Measurements from ENCODE around the gene STKLD1.

The STKLD1 gene

GRCh38 chr9:133345596-133345995, 30.6 kb upstream of the STKLD1 start:
- no peak for DNase-seq (ENCODE audit: low read depth in 2 of 2)

DNA sequence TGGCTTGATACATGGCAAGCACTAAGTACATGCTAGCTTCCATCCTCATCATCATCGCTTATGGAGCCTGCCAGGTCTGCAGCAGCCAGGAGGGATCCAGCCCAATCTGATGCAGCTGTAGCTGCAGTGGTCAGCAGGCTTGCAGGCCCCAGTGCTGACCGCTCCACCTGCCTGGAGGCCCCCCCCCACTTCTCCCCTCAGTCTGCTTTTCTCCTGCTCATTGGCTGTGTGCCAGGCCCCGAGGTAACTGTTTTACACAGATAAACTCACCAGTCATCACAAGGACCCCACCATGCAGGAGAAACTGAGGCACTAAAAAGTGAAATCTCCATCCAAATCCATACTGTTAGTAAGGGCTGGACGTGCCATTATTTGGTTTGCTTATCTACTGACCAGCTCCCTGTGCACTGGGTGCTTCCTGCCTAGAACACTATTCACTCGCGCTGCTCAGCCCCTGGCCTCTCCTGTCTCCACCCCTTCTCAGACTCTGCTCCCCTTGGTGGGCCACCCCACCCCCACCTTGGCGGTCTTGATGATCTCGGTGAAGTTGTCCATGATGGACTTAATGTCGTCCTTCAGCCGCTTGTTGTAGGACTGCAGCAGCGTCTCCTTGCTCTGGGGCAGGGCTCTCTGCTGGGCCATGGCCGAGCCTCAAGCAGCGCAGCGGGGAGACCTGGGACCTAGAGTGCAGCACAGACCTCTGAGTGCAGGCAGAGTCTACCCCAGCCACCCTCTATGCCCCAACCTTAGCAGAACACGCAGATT, 30.0 kb upstream of the STKLD1 start:
- DNase-seq (ENCODE audit: low read depth in 2 of 2), result no peak

- DNase-seq (ENCODE audit: low read depth in 2 of 2), result no peak
These were observed 28.6 kb upstream of the STKLD1 start for GRCh38 chr9:133347515-133347984.

- peak; percentile 88 to 94 for DNase-seq (ENCODE audit: low read depth in 2 of 2)
These were observed 28.0 kb upstream of the STKLD1 start, which contains the start of the genes MED22 and RPL7A for GRCh38 chr9:133347985-133348717. Gene MED22 (minus strand): TSS chr9:133348131. CDS start chr9:133346662, 1,469 bp downstream. Gene RPL7A (plus strand): TSS chr9:133348218. CDS start chr9:133348244, 26 bp downstream.

DNA sequence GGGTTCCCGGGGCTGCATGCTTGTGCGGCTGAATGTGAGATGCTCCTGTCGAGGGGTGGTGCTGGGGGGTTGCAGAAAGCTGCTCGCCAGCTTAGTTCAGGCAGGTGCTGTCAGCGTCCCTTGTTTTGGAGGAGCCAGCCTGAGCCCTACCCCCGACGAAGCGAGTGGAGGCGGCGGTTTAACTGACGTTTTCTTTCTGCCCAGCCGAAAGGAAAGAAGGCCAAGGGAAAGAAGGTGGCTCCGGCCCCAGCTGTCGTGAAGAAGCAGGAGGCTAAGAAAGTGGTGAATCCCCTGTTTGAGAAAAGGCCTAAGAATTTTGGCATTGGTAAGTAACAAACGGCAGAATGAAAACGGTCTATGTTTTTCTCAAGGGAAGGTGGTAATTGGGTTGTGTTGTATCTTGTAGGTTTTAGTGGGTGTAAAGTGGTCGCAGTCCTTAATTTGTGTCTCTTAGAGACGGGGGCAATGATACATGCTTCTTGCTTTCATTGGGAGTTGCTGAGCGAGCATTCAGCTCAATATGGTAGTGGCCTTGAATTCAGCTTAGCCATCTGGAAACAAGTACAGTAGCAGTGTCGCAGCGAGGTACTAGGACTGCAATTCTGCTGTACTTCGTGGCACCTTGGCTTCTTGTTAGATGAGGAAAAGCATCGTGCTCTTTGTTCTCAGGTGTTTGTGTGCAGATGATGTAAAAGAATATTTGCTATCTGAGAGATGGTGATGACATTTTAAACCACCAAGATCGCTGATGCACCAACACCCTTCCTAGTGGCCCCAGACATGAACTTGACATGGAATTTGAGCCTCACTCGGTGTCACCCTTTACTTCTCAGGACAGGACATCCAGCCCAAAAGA, 27.2 kb upstream of the STKLD1 start:
- DNase-seq (ENCODE audit: low read depth in 2 of 2), result no peak

- no peak for DNase-seq (ENCODE audit: low read depth in 2 of 2)
These were observed 26.1 kb upstream of the STKLD1 start for GRCh38 chr9:133349965-133350616.

- DNase-seq (ENCODE audit: low read depth in 2 of 2), result no peak
These were observed 24.6 kb upstream of the STKLD1 start for GRCh38 chr9:133351526-133351907.

- DNase-seq (ENCODE audit: low read depth in 2 of 2), result no peak
These were observed 24.1 kb upstream of the STKLD1 start for GRCh38 chr9:133351908-133352634.

DNA sequence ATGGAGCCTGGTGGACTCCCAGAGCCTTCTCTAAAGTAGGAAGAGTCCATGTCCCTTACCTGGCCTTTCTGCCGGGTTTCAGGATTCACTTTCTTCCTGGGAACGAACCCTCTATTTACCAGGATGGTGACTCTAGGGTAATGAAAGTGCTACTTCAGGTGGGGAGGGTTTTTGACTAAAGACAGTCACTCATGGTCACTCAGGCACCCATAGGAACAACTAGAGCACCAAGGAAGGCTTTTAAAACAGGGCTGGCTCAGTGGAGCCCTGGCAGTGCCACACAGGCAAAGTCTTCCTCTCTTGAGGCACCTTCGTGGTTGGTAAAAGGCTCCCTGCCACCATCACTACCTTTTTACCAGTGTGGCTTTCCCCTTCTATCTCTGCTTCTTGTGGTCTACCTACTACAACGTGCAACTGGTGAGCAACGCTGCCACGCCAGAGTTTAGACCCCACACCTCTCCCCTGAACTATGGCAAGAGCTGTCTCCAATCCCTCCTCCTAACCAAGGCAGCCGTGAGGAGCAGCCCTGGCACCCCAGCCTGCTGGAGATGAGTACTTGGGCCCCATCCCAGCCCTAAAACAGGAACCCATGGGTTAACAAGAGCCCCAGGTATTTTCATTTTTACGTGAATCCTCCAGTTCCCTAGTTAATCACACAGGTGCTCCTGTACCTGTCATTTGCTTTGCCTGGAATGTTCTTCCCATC, 23.4 kb upstream of the STKLD1 start:
- DNase-seq (ENCODE audit: low read depth in 2 of 2), result no peak

- no peak for DNase-seq (ENCODE audit: low read depth in 2 of 2)
These were observed 22.6 kb upstream of the STKLD1 start for GRCh38 chr9:133353548-133353947.

- no peak for DNase-seq (ENCODE audit: low read depth in 2 of 2)
These were observed 21.4 kb upstream of the STKLD1 start for GRCh38 chr9:133354766-133355165.

DNA sequence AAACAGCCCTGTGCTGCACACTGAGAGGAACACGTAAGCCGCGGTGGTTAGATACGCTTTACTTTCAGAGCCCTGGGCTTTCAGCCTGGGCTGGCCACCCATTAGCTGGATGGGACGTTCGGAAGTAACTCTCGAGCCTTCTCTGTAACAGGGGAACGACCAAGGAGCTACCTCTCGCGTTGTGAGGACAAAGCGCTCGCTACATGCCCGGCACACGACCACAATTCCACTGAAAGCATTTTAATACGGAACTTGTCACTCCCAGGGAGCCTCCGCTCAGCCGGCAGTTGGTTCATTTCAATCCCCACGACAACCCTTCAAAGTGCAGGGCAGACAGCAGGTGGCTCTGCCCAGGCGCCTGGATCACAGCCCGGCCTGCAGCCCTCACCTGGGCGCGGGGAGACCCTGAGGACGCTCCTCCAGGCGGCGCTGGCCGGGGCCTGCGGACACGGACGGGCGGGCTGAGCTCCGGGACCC, 20.2 kb upstream of the STKLD1 start:
- no peak for DNase-seq (ENCODE audit: low read depth in 2 of 2)

DNA sequence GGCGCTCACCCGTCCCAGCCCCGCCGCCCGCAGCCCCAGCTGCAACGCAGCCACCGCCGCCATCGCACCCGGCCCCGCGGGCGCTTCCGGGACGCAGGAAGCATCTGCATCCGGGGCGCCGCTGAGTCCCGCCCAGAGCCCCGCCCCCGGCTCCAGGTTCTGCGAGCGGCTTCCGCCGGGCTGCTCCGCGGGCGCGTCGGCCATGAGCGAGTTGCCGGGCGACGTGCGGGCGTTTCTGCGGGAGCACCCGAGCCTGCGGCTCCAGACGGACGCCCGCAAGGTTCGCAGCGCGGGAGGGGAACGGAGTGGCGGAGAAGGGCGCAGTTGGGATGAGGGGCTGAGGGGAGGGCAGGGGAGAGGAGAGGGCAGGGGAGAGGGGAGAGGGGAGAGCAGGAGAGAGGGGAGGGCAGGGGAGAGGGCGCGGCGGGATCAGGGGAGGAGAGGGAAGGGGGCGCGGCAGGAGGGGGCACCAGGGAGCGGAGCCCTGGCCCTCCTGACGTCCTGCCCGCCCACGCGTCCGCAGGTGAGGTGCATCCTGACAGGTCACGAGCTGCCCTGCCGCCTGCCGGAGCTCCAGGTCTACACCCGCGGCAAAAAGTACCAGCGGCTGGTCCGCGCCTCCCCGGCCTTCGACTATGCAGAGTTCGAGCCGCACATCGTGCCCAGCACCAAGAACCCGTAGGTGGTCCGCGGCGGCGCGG, 19.6 kb upstream of the STKLD1 start, which contains the start of the genes SURF1 and SURF2:
TSS of gene SURF1 (minus strand) at position 97 of the 701 bp plus-strand sequence. CDS start at position 63, 34 bp downstream.
TSS of gene SURF2 (plus strand) at position 160 of the 701 bp plus-strand sequence. CDS start at position 203, 43 bp downstream.
- peak; percentile 89 to 91 for DNase-seq (ENCODE audit: low read depth in 2 of 2)

GRCh38 chr9:133357656-133358055, 18.5 kb upstream of the STKLD1 start:
- no peak for DNase-seq (ENCODE audit: low read depth in 2 of 2)

DNA sequence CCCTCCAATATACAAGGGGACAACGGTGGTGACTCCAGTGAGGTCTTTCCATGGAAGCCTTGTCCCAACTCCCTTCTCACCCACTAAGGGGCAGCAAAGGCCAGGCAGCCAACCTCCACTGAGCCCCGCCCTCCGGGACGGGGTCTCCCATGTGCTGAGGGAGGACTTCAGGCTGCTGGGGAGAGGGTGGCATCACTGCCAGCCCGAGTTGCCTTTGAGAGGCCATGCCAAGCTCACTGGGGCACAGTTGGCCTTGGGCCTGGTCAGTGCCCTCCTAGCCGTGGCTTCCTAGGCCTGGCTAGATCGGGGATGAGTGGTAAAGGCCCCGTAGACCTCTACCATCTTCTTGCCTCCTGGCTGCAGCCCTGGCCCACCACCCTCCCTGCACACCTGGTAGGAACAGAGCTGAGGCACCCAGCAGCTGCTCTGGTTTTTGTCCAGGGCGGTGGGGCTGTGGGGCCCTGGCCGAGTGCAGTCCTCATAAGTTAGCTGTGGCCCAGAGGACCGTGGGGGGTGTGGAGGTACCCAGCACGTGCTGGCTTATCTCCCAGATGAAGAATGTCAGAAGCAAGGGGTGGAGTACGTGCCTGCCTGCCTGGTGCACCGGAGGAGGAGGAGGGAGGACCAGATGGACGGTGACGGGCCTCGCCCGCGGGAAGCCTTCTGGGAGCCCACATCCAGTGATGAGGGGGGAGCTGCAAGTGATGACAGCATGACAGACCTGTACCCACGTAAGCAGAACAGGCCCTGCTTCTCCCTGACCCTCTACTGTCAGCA, 16.6 kb upstream of the STKLD1 start:
- DNase-seq (ENCODE audit: low read depth in 2 of 2), result no peak

DNA sequence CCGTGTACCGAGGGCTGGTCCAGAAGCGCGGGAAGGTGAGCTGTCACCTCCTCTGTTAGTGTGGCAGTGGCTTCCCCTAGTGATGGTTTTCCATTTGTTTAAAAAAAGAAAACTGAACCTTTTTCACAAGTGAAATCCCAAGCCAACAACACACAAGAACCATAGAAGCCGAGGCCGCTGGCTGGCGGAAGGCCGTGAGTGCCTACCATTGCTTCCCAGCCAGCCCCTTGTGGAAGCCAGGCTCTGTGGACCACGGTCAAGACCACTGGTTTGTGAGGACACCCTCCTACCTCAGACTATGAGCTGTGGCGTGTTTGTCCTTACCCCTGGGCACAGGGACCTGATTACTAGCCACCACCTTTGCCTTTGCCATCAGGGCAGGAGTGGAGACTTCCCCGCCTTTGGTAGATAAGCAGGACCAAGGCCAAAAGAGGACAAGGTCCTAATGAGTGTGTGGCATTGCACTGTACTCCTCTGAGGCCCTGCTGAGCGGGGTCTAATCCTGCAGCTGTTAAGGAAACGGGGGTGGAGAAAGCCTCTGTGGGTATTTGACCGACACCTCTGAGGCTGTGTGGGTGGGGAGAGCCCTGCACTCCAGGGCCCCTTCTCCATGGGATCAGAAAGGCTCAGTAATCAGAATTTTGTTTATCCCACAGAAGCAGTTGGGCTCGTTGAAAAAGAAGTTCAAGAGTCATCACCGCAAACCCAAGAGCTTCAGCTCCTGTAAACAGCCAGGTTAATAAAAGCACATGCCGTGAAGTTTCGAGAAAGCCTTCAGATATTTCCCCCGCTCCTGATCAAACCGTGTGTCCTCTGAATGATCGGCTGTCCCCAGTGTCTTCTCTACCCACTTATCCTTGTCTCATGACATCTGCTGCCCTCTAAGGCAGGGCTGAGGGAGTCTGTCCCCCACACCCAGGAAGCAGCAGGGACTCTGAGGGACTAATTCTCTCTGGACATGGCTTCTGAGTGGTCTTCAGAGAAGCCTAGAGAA, 15.5 kb upstream of the STKLD1 start:
- DNase-seq (ENCODE audit: low read depth in 2 of 2), result no peak

DNA sequence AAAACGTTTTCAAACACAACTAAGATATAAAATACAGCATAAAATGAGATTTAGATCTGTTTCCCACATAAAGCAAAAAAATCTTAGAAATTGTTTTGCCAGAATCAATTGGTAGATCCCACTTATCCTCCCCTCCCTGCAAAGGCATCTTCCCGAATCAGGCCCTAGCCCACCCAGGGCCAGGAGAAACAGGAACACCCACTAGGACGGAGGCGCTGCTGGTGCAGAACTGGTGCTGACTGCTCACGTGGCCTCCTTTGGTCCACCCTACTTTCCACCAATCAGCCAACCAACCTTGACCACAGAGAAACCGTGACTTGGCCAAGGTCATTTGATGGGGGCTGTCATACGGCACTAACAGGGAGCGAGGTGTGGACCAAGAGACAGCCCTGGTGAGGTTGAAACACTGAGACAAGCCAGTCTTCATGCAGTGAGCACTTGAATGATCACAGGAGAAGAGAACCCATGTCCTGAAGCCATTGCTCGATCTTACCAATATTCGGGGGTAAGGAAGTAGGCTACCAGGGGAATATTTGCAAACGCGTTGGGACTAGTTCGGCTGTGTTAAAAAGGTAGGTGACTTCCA, 14.6 kb upstream of the STKLD1 start:
- DNase-seq (ENCODE audit: low read depth in 2 of 2), result no peak

All from activated CD4-positive, alpha-beta T cell treated with anti-CD3 and anti-CD28 coated beads for 24 hours (primary cell).